ENCODE measurements around the gene FBXO17.
"Not testable (repeated sequence)": the region's sequence is repeated elsewhere in the genome, so short reads cannot be mapped to it uniquely, and the experiment has no call there.

Gene FBXO17

GRCh38 chr19:39003188-39003587 lies 27.6 kb upstream of the FBXO17 start:
- Histone ChIP-seq H3K27me3 (ENCODE audit: control insufficient read depth, insufficient read depth, low read length) (no peaks in the 10 kb centered on the region), H3K9me3 (ENCODE audit: control insufficient read depth, insufficient read depth, low read length) (no peaks in the 10 kb centered on the region), H3K4me3 (ENCODE audit: low read depth, low read length) (no peak overlapping the region), H3K9ac (ENCODE audit: low read depth, low read length) (no peak overlapping the region), H3K27ac (ENCODE audit: low read depth, low read length) (no peak overlapping the region), H3K36me3 (ENCODE audit: control insufficient read depth, insufficient read depth, low read length) (no peaks in the 10 kb centered on the region), H3K4me1 (ENCODE audit: control insufficient read depth, insufficient read depth, low read length) (no peaks in the 10 kb centered on the region)

GRCh38 chr19:39001041-39001440 lies 25.5 kb upstream of the FBXO17 start:
- Histone ChIP-seq H3K9ac (ENCODE audit: low read depth, low read length) (no peak overlapping the region), H3K27me3 (ENCODE audit: control insufficient read depth, insufficient read depth, low read length) (no peaks in the 10 kb centered on the region), H3K36me3 (ENCODE audit: control insufficient read depth, insufficient read depth, low read length) (no peaks in the 10 kb centered on the region), H3K27ac (ENCODE audit: low read depth, low read length) (no peak overlapping the region), H3K9me3 (ENCODE audit: control insufficient read depth, insufficient read depth, low read length) (no peaks in the 10 kb centered on the region), H3K4me1 (ENCODE audit: control insufficient read depth, insufficient read depth, low read length) (no peaks in the 10 kb centered on the region), H3K4me3 (ENCODE audit: low read depth, low read length) (no peak overlapping the region)

GRCh38 chr19:38997576-38997975 lies 22.0 kb upstream of the FBXO17 start:
- not testable (repeated sequence) for H3K9ac ChIP-seq (ENCODE audit: low read depth, low read length); H3K27ac ChIP-seq (ENCODE audit: low read depth, low read length); H3K36me3 ChIP-seq (ENCODE audit: control insufficient read depth, insufficient read depth, low read length); H3K9me3 ChIP-seq (ENCODE audit: control insufficient read depth, insufficient read depth, low read length); H3K4me1 ChIP-seq (ENCODE audit: control insufficient read depth, insufficient read depth, low read length); H3K4me3 ChIP-seq (ENCODE audit: low read depth, low read length); H3K27me3 ChIP-seq (ENCODE audit: control insufficient read depth, insufficient read depth, low read length)

GRCh38 chr19:38993271-38993670 lies 17.7 kb upstream of the FBXO17 start:
- H3K27ac ChIP-seq (ENCODE audit: low read depth, low read length): no peak overlapping the region
- H3K4me1 ChIP-seq (ENCODE audit: control insufficient read depth, insufficient read depth, low read length): peaks cover 5% of the 10 kb centered on the region; the same call in 1 of the 2 replicates
- no peaks in the 10 kb centered on the region for H3K27me3 ChIP-seq (ENCODE audit: control insufficient read depth, insufficient read depth, low read length)
- no peak overlapping the region for H3K9ac ChIP-seq (ENCODE audit: low read depth, low read length)
- H3K4me3 ChIP-seq (ENCODE audit: low read depth, low read length): no peak overlapping the region
- H3K9me3 ChIP-seq (ENCODE audit: control insufficient read depth, insufficient read depth, low read length): no peaks in the 10 kb centered on the region
- H3K36me3 ChIP-seq (ENCODE audit: control insufficient read depth, insufficient read depth, low read length): no peaks in the 10 kb centered on the region

GRCh38 chr19:38990949-38991697 lies 15.6 kb upstream of the FBXO17 start:
- peaks cover 5% of the 10 kb centered on the region; the same call in 1 of the 2 replicates for H3K4me1 ChIP-seq (ENCODE audit: control insufficient read depth, insufficient read depth, low read length)
- no peaks in the 10 kb centered on the region for H3K27me3 ChIP-seq (ENCODE audit: control insufficient read depth, insufficient read depth, low read length)
- no peaks in the 10 kb centered on the region for H3K36me3 ChIP-seq (ENCODE audit: control insufficient read depth, insufficient read depth, low read length)
- H3K4me3 ChIP-seq (ENCODE audit: low read depth, low read length): no peak overlapping the region
- no peak overlapping the region for H3K27ac ChIP-seq (ENCODE audit: low read depth, low read length)
- H3K9ac ChIP-seq (ENCODE audit: low read depth, low read length): no peak overlapping the region
- no peaks in the 10 kb centered on the region for H3K9me3 ChIP-seq (ENCODE audit: control insufficient read depth, insufficient read depth, low read length)

- H3K4me3 ChIP-seq (ENCODE audit: low read depth, low read length); H3K4me1 ChIP-seq (ENCODE audit: control insufficient read depth, insufficient read depth, low read length); H3K9ac ChIP-seq (ENCODE audit: low read depth, low read length); H3K27me3 ChIP-seq (ENCODE audit: control insufficient read depth, insufficient read depth, low read length); H3K36me3 ChIP-seq (ENCODE audit: control insufficient read depth, insufficient read depth, low read length); H3K9me3 ChIP-seq (ENCODE audit: control insufficient read depth, insufficient read depth, low read length); H3K27ac ChIP-seq (ENCODE audit: low read depth, low read length): not testable (repeated sequence)
Observed at GRCh38 chr19:38989614-38990013, 14.1 kb upstream of the FBXO17 start.

- Histone ChIP-seq H3K9me3 (ENCODE audit: control insufficient read depth, insufficient read depth, low read length) (no peaks in the 10 kb centered on the region), H3K9ac (ENCODE audit: low read depth, low read length) (no peak overlapping the region), H3K27ac (ENCODE audit: low read depth, low read length) (peak overlapping the region; percentile 29)
Observed at GRCh38 chr19:38989066-38989605, 13.6 kb upstream of the FBXO17 start.

GRCh38 chr19:38988627-38989026 lies 13.1 kb upstream of the FBXO17 start:
- peak overlapping the region; percentile 29 for H3K27ac ChIP-seq (ENCODE audit: low read depth, low read length)
- not testable (repeated sequence) for H3K9me3 ChIP-seq (ENCODE audit: control insufficient read depth, insufficient read depth, low read length); H3K9ac ChIP-seq (ENCODE audit: low read depth, low read length); H3K4me1 ChIP-seq (ENCODE audit: control insufficient read depth, insufficient read depth, low read length); H3K27me3 ChIP-seq (ENCODE audit: control insufficient read depth, insufficient read depth, low read length); H3K36me3 ChIP-seq (ENCODE audit: control insufficient read depth, insufficient read depth, low read length); H3K4me3 ChIP-seq (ENCODE audit: low read depth, low read length)

More at GRCh38 chr19:38989066-38989605, 13.6 kb upstream of the FBXO17 start:
- Histone ChIP-seq H3K4me3 (ENCODE audit: low read depth, low read length) (no peak overlapping the region), H3K4me1 (ENCODE audit: control insufficient read depth, insufficient read depth, low read length) (peaks cover 5% of the 10 kb centered on the region; the same call in 1 of the 2 replicates), H3K27me3 (ENCODE audit: control insufficient read depth, insufficient read depth, low read length) (no peaks in the 10 kb centered on the region), H3K36me3 (ENCODE audit: control insufficient read depth, insufficient read depth, low read length) (no peaks in the 10 kb centered on the region)

GRCh38 chr19:38987745-38988144 lies 12.2 kb upstream of the FBXO17 start:
- H3K36me3 ChIP-seq (ENCODE audit: control insufficient read depth, insufficient read depth, low read length); H3K4me3 ChIP-seq (ENCODE audit: low read depth, low read length); H3K27me3 ChIP-seq (ENCODE audit: control insufficient read depth, insufficient read depth, low read length); H3K9me3 ChIP-seq (ENCODE audit: control insufficient read depth, insufficient read depth, low read length); H3K27ac ChIP-seq (ENCODE audit: low read depth, low read length); H3K4me1 ChIP-seq (ENCODE audit: control insufficient read depth, insufficient read depth, low read length); H3K9ac ChIP-seq (ENCODE audit: low read depth, low read length): not testable (repeated sequence)

- Histone ChIP-seq H3K27ac (ENCODE audit: low read depth, low read length) (no peak overlapping the region), H3K9me3 (ENCODE audit: control insufficient read depth, insufficient read depth, low read length) (peaks cover 8% of the 10 kb centered on the region; the same call in 1 of the 2 replicates)
Observed at GRCh38 chr19:38985262-38985661, 9.7 kb upstream of the FBXO17 start.

GRCh38 chr19:38980583-38981374 lies 5.2 kb upstream of the FBXO17 start:
- peaks cover 7% of the 10 kb centered on the region for H3K4me1 ChIP-seq (ENCODE audit: control insufficient read depth, insufficient read depth, low read length)
- H3K36me3 ChIP-seq (ENCODE audit: control insufficient read depth, insufficient read depth, low read length): no peaks in the 10 kb centered on the region
- no peaks in the 10 kb centered on the region for H3K27me3 ChIP-seq (ENCODE audit: control insufficient read depth, insufficient read depth, low read length)
- no peak overlapping the region for H3K27ac ChIP-seq (ENCODE audit: low read depth, low read length)
- peaks cover 8% of the 10 kb centered on the region; the same call in 1 of the 2 replicates for H3K9me3 ChIP-seq (ENCODE audit: control insufficient read depth, insufficient read depth, low read length)
- H3K9ac ChIP-seq (ENCODE audit: low read depth, low read length): no peak overlapping the region
- no peak overlapping the region for H3K4me3 ChIP-seq (ENCODE audit: low read depth, low read length)

More at GRCh38 chr19:38985262-38985661, 9.7 kb upstream of the FBXO17 start:
- H3K27me3 ChIP-seq (ENCODE audit: control insufficient read depth, insufficient read depth, low read length): no peaks in the 10 kb centered on the region
- no peaks in the 10 kb centered on the region for H3K36me3 ChIP-seq (ENCODE audit: control insufficient read depth, insufficient read depth, low read length)
- H3K9ac ChIP-seq (ENCODE audit: low read depth, low read length): no peak overlapping the region
- H3K4me1 ChIP-seq (ENCODE audit: control insufficient read depth, insufficient read depth, low read length): peaks cover 5% of the 10 kb centered on the region; the same call in 1 of the 2 replicates
- H3K4me3 ChIP-seq (ENCODE audit: low read depth, low read length): no peak overlapping the region

Data from HUES48 (cell line).